HEK293 (cell line): ENCODE measurements around the gene KRT80.

ENCODE experiments used
- BCL11A ChIP-seq: fragments of 450-650 bp; formaldehyde crosslinking; IDR thresholded peaks from 2 replicates; pipeline ENCODE4 v1.5.1; 2016; ENCODE audit warnings: low read depth, missing biosample characterization, missing genetic modification characterization
- ELK4 ChIP-seq: IDR thresholded peaks from 2 replicates; pipeline ENCODE4 v1.6.1; 2011; ENCODE audit warnings: mild to moderate bottlenecking, low read depth, low read length, borderline replicate concordance
- FEZF1 ChIP-seq: fragments of 450-650 bp; formaldehyde crosslinking; IDR thresholded peaks from 2 replicates; pipeline ENCODE4 v1.5.1; 2016; ENCODE audit warnings: missing biosample characterization, missing genetic modification characterization
- GFI1B ChIP-seq: fragments of 450-650 bp; formaldehyde crosslinking; IDR thresholded peaks from 2 replicates; pipeline ENCODE4 v1.5.1; 2016; ENCODE audit warnings: missing biosample characterization, missing genetic modification characterization
- GLIS1 ChIP-seq: fragments of 450-650 bp; formaldehyde crosslinking; IDR thresholded peaks from 2 replicates; pipeline ENCODE4 v1.5.1; 2016; ENCODE audit warnings: missing biosample characterization, missing genetic modification characterization
- GLIS2 ChIP-seq: fragments of 450-650 bp; formaldehyde crosslinking; IDR thresholded peaks from 2 replicates; pipeline ENCODE4 v1.5.1; 2016; ENCODE audit warnings: missing biosample characterization, missing genetic modification characterization
- IKZF3 ChIP-seq: fragments of 450-650 bp; IDR thresholded peaks from 2 replicates; pipeline ENCODE4 v1.5.0; 2018; ENCODE audit warnings: missing biosample characterization, mild to moderate bottlenecking, missing genetic modification characterization, moderate library complexity
- OVOL3 ChIP-seq: fragments of 450-650 bp; formaldehyde crosslinking; IDR thresholded peaks from 2 replicates; pipeline ENCODE4 v1.5.1; 2016; ENCODE audit warnings: missing biosample characterization, missing genetic modification characterization
- SP3 ChIP-seq: fragments of 450-650 bp; formaldehyde crosslinking; IDR thresholded peaks from 2 replicates; pipeline ENCODE4 v1.5.1; 2016; ENCODE audit warnings: missing biosample characterization, missing genetic modification characterization
- SP7 ChIP-seq: fragments of 450-650 bp; formaldehyde crosslinking; IDR thresholded peaks from 2 replicates; pipeline ENCODE4 v1.5.1; 2016; ENCODE audit warnings: missing biosample characterization, missing genetic modification characterization
- WT1 ChIP-seq: fragments of 450-650 bp; formaldehyde crosslinking; IDR thresholded peaks from 2 replicates; pipeline ENCODE4 v1.5.1; 2016; ENCODE audit warnings: missing biosample characterization, missing genetic modification characterization
- YY2 ChIP-seq: fragments of 450-650 bp; formaldehyde crosslinking; IDR thresholded peaks from 2 replicates; pipeline ENCODE4 v1.5.1; 2016; ENCODE audit warnings: missing biosample characterization, missing genetic modification characterization
- ZBTB1 ChIP-seq: fragments of 450-650 bp; formaldehyde crosslinking; IDR thresholded peaks from 2 replicates; pipeline ENCODE4 v1.5.1; 2016; ENCODE audit warnings: missing biosample characterization, missing genetic modification characterization
- ZBTB17 ChIP-seq: fragments of 450-650 bp; formaldehyde crosslinking; IDR thresholded peaks from 2 replicates; pipeline ENCODE4 v1.5.1; 2016; ENCODE audit warnings: missing biosample characterization, missing genetic modification characterization
- ZBTB20 ChIP-seq: fragments of 450-650 bp; formaldehyde crosslinking; IDR thresholded peaks from 2 replicates; pipeline ENCODE4 v1.5.1; 2016; ENCODE audit warnings: missing biosample characterization, missing genetic modification characterization
- ZBTB21 ChIP-seq: fragments of 450-650 bp; formaldehyde crosslinking; IDR thresholded peaks from 2 replicates; pipeline ENCODE4 v1.5.1; 2017; ENCODE audit warnings: missing biosample characterization, missing genetic modification characterization
- ZEB2 ChIP-seq: fragments of 450-650 bp; formaldehyde crosslinking; IDR thresholded peaks from 2 replicates; pipeline ENCODE4 v1.5.1; 2016; ENCODE audit warnings: missing biosample characterization, missing genetic modification characterization
- ZFHX2 ChIP-seq: fragments of 450-650 bp; formaldehyde crosslinking; conservative IDR thresholded peaks from 2 replicates; pipeline ENCODE4 v1.5.1; 2016; ENCODE audit warnings: missing biosample characterization, missing genetic modification characterization
- ZIC2 ChIP-seq: fragments of 450-650 bp; formaldehyde crosslinking; IDR thresholded peaks from 2 replicates; pipeline ENCODE4 v1.5.1; 2016; ENCODE audit warnings: missing biosample characterization, missing genetic modification characterization
- ZNF10 ChIP-seq: fragments of 450-650 bp; formaldehyde crosslinking; IDR thresholded peaks from 2 replicates; pipeline ENCODE4 v1.5.1; 2017; ENCODE audit warnings: missing biosample characterization, missing genetic modification characterization
- ZNF133 ChIP-seq: fragments of 450-650 bp; formaldehyde crosslinking; IDR thresholded peaks from 2 replicates; pipeline ENCODE4 v1.5.1; 2016; ENCODE audit warnings: missing biosample characterization, missing genetic modification characterization
- ZNF169 ChIP-seq: fragments of 450-650 bp; formaldehyde crosslinking; IDR thresholded peaks from 2 replicates; pipeline ENCODE4 v1.5.1; 2016; ENCODE audit warnings: missing biosample characterization, missing genetic modification characterization
- ZNF175 ChIP-seq: fragments of 450-650 bp; formaldehyde crosslinking; IDR thresholded peaks from 2 replicates; pipeline ENCODE4 v1.5.1; 2016; ENCODE audit warnings: missing biosample characterization, missing genetic modification characterization
- ZNF214 ChIP-seq: fragments of 450-650 bp; formaldehyde crosslinking; IDR thresholded peaks from 2 replicates; pipeline ENCODE4 v1.5.1; 2017; ENCODE audit warnings: missing biosample characterization, mild to moderate bottlenecking, missing genetic modification characterization, borderline replicate concordance
- ZNF433 ChIP-seq: fragments of 450-650 bp; formaldehyde crosslinking; IDR thresholded peaks from 2 replicates; pipeline ENCODE4 v1.5.1; 2016; ENCODE audit warnings: missing biosample characterization, missing genetic modification characterization, low read depth
- ZNF521 ChIP-seq: fragments of 450-650 bp; formaldehyde crosslinking; IDR thresholded peaks from 2 replicates; pipeline ENCODE4 v1.5.1; 2017; ENCODE audit warnings: missing biosample characterization, mild to moderate bottlenecking, missing genetic modification characterization
- ZNF558 ChIP-seq: fragments of 450-650 bp; formaldehyde crosslinking; IDR thresholded peaks from 2 replicates; pipeline ENCODE4 v1.5.1; 2016; ENCODE audit warnings: missing biosample characterization, missing genetic modification characterization
- ZNF561 ChIP-seq: fragments of 450-650 bp; IDR thresholded peaks from 2 replicates; pipeline ENCODE4 v1.5.1; 2018; ENCODE audit warnings: missing biosample characterization, missing genetic modification characterization, borderline replicate concordance
- ZNF626 ChIP-seq: fragments of 450-650 bp; sonication (Bioruptor Pico); formaldehyde crosslinking; IDR thresholded peaks from 2 replicates; pipeline ENCODE4 v1.5.1; 2018; ENCODE audit warnings: missing biosample characterization, missing genetic modification characterization, inconsistent platforms
- ZNF629 ChIP-seq: fragments of 450-650 bp; formaldehyde crosslinking; IDR thresholded peaks from 2 replicates; pipeline ENCODE4 v1.5.1; 2017; ENCODE audit warnings: missing biosample characterization, missing genetic modification characterization
- ZNF658 ChIP-seq: fragments of 450-650 bp; formaldehyde crosslinking; IDR thresholded peaks from 2 replicates; pipeline ENCODE4; 2016; ENCODE audit warnings: missing biosample characterization, missing genetic modification characterization
- ZNF660 ChIP-seq: fragments of 450-650 bp; IDR thresholded peaks from 2 replicates; pipeline ENCODE4 v1.5.1; 2018; ENCODE audit warnings: missing biosample characterization, mild to moderate bottlenecking, missing genetic modification characterization
- ZNF692 ChIP-seq: fragments of 450-650 bp; formaldehyde crosslinking; IDR thresholded peaks from 2 replicates; pipeline ENCODE4 v1.5.1; 2016; ENCODE audit warnings: missing biosample characterization, missing genetic modification characterization
- ZNF76 ChIP-seq: fragments of 450-650 bp; formaldehyde crosslinking; IDR thresholded peaks from 2 replicates; pipeline ENCODE4; 2016; ENCODE audit warnings: low read depth, missing biosample characterization, missing genetic modification characterization, borderline replicate concordance
- ZNF768 ChIP-seq: fragments of 450-650 bp; formaldehyde crosslinking; IDR thresholded peaks from 2 replicates; pipeline ENCODE4 v1.5.1; 2018; ENCODE audit warnings: missing biosample characterization, mild to moderate bottlenecking, missing genetic modification characterization
- ZNF830 ChIP-seq: fragments of 450-650 bp; IDR thresholded peaks from 2 replicates; pipeline ENCODE4 v1.5.0; 2018; ENCODE audit warnings: missing biosample characterization, missing genetic modification characterization, low read depth, mild to moderate bottlenecking, moderate library complexity
- ZSCAN23 ChIP-seq: fragments of 450-650 bp; formaldehyde crosslinking; IDR thresholded peaks from 2 replicates; pipeline ENCODE4 v1.5.1; 2016; ENCODE audit warnings: missing biosample characterization, missing genetic modification characterization
- ZSCAN30 ChIP-seq: fragments of 450-650 bp; IDR thresholded peaks from 2 replicates; pipeline ENCODE4 v1.5.1; 2018; ENCODE audit warnings: missing biosample characterization, mild to moderate bottlenecking, missing genetic modification characterization, moderate library complexity
- TF ChIP-seq, protein P1 (sequence below): fragments of 450-650 bp; formaldehyde crosslinking; IDR thresholded peaks from 2 replicates; pipeline ENCODE4 v1.5.1; 2016; ENCODE audit warnings: missing biosample characterization, missing genetic modification characterization

The KRT80 gene

DNA sequence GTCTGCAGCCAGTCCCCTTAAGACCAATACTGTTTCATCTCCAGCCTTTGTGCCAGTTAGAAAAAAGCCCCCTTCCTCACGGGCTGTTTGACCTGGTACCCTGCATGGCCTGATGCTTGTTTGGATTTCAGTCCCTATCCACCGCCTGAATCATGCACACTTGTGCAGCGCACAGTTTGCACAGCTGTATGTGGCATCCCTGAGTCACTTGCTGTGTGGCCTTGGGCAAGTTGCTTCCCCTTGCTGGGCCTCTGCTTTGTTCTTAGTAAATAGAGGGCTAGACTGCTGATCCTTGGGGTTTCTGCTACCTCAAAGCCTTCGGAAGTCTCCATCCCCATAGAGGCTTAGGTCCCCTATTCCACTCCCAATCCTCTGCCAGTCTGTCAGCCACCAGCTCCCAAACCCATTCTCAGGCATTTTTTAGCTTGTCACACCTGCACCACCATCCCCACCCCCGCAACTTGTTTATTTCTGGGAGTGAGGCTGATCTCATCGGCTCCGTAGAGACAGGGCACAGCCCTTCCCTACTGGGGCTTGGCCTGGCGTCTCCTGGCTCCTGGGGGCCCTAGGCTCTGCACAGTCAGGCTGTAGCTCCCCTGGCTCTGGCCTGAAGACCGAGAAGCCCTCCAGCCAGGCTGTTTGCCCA lies 8.8 kb downstream of the KRT80 start (continued):
- TF ChIP-seq ZNF76 (tag by site-specific recombination) (no peak), OVOL3 (tag by site-specific recombination) (no peak), ZNF521 (tag by site-specific recombination) (no peak), ZBTB1 (tag by site-specific recombination) (no peak), ZNF214 (no peak), ZSCAN30 (no peak), ZNF433 (tag by site-specific recombination) (no peak), ELK4 (no peak), ZNF660 (tag by site-specific recombination) (peak; percentile 43; the same call in 1 of the 2 replicates), ZNF10 (tag by site-specific recombination) (0 out of 2 replicates have a peak, but pooled peaks have one; percentile 31), ZNF692 (tag by site-specific recombination) (0 out of 2 replicates have a peak, but pooled peaks have one; percentile 29), ZBTB20 (tag by site-specific recombination) (0 out of 2 replicates have a peak, but pooled peaks have one; percentile 40), GLIS2 (tag by site-specific recombination) (peak; percentile 47; the same call in 1 of the 2 replicates), ZNF558 (tag by site-specific recombination) (no peak), ZNF175 (no peak), ZSCAN23 (tag by site-specific recombination) (no peak), ZNF658 (no peak), ZNF561 (tag by site-specific recombination) (no peak), GFI1B (tag by site-specific recombination) (no peak), ZNF768 (tag by site-specific recombination) (peak; percentile 89), BCL11A (no peak), ZNF133 (tag by site-specific recombination) (no peak), WT1 (peak; percentile 70), IKZF3 (no peak), ZIC2 (tag by site-specific recombination) (peak; percentile 71), ZBTB21 (tag by site-specific recombination) (no peak), ZNF169 (tag by site-specific recombination) (no peak), SP3 (tag by site-specific recombination) (no peak), ZEB2 (tag by site-specific recombination) (0 out of 2 replicates have a peak, but pooled peaks have one; percentile 25), FEZF1 (tag by site-specific recombination) (no peak), GLIS1 (peak; percentile 86), ZFHX2 (0 out of 2 replicates have a peak, but pooled peaks have one; percentile 9), SP7 (tag by site-specific recombination) (peak; percentile 41; the same call in 1 of the 2 replicates), ZNF629 (tag by site-specific recombination) (peak; percentile 37; the same call in 1 of the 2 replicates), ZNF830 (tag by site-specific recombination) (no peak), ZBTB17 (tag by site-specific recombination) (no peak), ZNF626 (tag by site-specific recombination) (no peak), YY2 (tag by site-specific recombination) (no peak)
- TF ChIP-seq, protein P1, sequence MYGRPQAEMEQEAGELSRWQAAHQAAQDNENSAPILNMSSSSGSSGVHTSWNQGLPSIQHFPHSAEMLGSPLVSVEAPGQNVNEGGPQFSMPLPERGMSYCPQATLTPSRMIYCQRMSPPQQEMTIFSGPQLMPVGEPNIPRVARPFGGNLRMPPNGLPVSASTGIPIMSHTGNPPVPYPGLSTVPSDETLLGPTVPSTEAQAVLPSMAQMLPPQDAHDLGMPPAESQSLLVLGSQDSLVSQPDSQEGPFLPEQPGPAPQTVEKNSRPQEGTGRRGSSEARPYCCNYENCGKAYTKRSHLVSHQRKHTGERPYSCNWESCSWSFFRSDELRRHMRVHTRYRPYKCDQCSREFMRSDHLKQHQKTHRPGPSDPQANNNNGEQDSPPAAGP (tag by site-specific recombination), result 0 out of 2 replicates have a peak, but pooled peaks have one; percentile 69
